Measurements from ENCODE around the gene G3BP1.

Gene G3BP1

GRCh38 chr5:151755383-151755782 lies 16.4 kb upstream of the G3BP1 start:
- H3K4me3 ChIP-seq (ENCODE audit: low read depth, low read length) = no peak overlapping the region
- TF ChIP-seq CTCF (IDR thresholded peaks at IDR 0.05; ENCODE audit: borderline replicate concordance, insufficient read depth, low read depth, low read length) = no peak

DNA sequence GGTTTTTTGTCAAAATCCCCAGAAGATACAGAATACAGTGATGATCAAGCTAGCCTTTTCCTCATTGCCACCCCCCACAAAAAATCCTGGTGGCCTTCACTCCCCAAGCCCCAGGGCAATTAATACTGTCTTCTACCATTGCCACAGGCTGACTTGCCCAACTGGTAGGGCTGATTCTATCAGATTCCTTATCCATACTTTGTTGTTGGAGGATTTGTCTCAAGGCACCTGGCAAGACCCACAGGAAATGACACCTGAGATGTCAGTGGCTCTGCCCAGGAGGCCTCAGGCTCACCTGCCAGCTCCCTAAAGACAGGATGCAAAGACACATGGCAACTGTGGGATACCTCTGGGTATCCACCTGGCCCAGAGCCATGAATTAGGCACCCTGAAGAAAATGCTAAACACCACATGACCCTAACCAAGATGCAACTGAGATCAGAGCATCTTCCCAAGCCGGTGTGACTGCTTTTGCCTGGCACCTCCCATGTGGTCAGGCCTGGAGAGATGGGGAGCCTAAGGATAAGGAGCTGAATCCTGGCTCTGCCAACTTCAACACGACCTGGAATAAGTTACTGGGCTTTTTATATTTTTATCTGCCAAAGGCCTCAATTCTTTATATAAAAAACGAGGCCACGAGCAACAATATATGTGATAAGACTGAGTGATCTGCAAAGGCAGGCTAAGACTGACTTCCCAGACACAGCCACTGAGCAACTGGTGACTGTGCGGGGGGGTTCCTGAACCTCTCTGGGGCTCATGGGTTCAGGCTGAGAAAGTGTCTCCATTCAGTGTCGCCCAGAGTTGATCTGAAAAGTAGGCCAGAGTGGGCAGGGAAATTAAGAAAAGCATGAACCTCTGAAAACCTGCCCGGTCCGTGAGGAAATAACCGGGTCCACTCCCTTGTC lies 14.3 kb upstream of the G3BP1 start:
- H3K4me3 ChIP-seq (ENCODE audit: low read depth, low read length) = peak overlapping the region; percentile 70
- TF ChIP-seq CTCF (IDR thresholded peaks at IDR 0.05; ENCODE audit: borderline replicate concordance, insufficient read depth, low read depth, low read length) = no peak

- H3K4me3 ChIP-seq (ENCODE audit: low read depth, low read length) = peak overlapping the region; percentile 70
- no peak for TF ChIP-seq CTCF (IDR thresholded peaks at IDR 0.05; ENCODE audit: borderline replicate concordance, insufficient read depth, low read depth, low read length)
These were observed 13.7 kb upstream of the G3BP1 start for GRCh38 chr5:151758141-151758429.

- no peak for TF ChIP-seq CTCF (IDR thresholded peaks at IDR 0.05; ENCODE audit: borderline replicate concordance, insufficient read depth, low read depth, low read length)
- peak within 1 kb of the TSS; percentile 70 for H3K4me3 ChIP-seq (ENCODE audit: low read depth, low read length)
These were observed 13.1 kb upstream of the G3BP1 start, which contains the start of gene ATOX1 for GRCh38 chr5:151758430-151759241. Gene ATOX1, minus strand, starts transcription at chr5:151758631. Its CDS starts 80 bp downstream, at chr5:151758551.

DNA sequence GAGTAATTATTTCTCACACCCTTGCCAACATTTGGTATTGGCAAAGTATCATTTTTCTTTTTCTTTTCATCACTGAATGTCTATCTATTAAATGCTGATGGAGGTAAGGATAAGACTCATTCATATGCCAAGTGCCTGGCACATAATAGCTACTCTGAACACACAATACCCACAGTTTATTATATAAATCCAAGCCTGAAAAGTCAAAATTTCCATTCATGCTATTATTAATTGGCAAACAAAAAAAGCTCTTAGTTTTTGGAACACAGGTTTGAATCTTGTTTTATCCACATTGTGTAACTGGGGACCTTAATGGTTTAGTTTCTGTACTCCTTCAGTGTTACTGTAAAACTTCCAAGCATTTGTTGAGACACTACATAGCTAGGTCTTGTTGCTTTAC lies 7.0 kb upstream of the G3BP1 start:
- TF ChIP-seq CTCF (IDR thresholded peaks at IDR 0.05; ENCODE audit: borderline replicate concordance, insufficient read depth, low read depth, low read length) = no peak
- H3K4me3 ChIP-seq (ENCODE audit: low read depth, low read length) = no peak overlapping the region

DNA sequence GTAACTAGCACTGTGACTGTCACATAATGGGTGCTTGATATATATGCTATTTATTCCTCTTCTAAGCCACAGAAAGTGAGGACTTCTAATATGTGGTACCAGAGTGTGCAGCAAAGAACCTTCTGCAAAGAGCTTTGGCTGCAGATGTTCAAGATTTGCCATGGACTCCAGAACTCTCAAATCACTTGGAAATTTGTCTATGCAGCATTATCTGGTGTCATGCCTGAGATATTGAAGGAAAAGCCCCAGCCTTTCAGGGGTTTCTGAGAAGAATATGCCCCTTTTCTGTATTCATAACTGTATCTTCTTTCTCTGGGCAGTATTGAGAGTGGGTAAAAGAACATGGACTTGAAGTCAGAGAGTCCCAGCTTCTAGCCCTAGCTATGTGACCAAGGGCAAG lies 4.8 kb upstream of the G3BP1 start:
- TF ChIP-seq CTCF (IDR thresholded peaks at IDR 0.05; ENCODE audit: borderline replicate concordance, insufficient read depth, low read depth, low read length) = no peak

More for the DNA sequence above, 4.8 kb upstream of the G3BP1 start:
- no peak overlapping the region for H3K4me3 ChIP-seq (ENCODE audit: low read depth, low read length)

Data from GM12875 (cell line).